SH-SY5Y (cell line): ENCODE data around the gene MORN1.

Source experiments
- GATA2 ChIP-seq: IDR thresholded peaks from 2 replicates; pipeline ENCODE4 v1.6.1; 2011; ENCODE audit warnings: mild to moderate bottlenecking, low read depth, low read length
- GATA3 ChIP-seq: IDR thresholded peaks from 2 replicates; pipeline ENCODE4 v1.6.1; 2011; ENCODE audit warnings: low read depth, mild to moderate bottlenecking, low read length, moderate library complexity

The MORN1 gene

GRCh38 chr1:2344744-2345296, 46.5 kb downstream of the MORN1 start:
- TF ChIP-seq GATA3, result no peak
- TF ChIP-seq GATA2, result no peak

DNA sequence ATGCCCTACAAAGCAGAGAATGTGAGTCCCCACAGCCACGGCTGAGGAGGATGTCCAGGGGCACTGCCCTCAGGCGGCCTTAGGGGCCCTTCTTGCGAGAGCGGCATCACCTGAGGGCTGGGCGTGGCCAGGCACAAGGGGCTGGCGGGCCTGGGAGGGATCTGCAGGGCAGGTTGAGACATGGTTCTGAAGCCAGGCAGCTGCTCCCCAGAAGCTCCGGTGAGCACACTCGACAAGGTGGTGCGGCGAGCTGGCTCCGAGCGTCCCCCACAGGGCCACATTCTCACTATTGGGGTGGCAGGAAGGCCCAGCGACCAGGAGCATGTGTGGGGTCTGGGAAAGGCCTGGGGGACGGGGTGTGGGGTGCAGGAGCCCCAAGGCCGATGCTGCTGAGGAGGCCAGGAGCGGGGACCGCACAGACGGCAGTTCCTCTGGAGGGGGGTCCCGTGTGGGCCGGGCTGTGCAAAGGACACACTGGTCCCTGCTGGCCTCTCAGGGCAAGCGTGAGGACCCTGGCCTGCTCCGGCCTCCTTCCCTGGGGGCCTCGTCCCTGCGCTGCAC, 47.2 kb downstream of the MORN1 start:
- TF ChIP-seq GATA3, result no peak
- no peak for TF ChIP-seq GATA2

GRCh38 chr1:2343023-2343935, 48.1 kb downstream of the MORN1 start:
- no peak for TF ChIP-seq GATA2
- TF ChIP-seq GATA3, result no peak

GRCh38 chr1:2342384-2343022, 48.9 kb downstream of the MORN1 start:
- TF ChIP-seq GATA3, result no peak
- no peak for TF ChIP-seq GATA2

GRCh38 chr1:2341706-2342383, 49.5 kb downstream of the MORN1 start:
- TF ChIP-seq GATA3 (no peak), GATA2 (no peak)

DNA sequence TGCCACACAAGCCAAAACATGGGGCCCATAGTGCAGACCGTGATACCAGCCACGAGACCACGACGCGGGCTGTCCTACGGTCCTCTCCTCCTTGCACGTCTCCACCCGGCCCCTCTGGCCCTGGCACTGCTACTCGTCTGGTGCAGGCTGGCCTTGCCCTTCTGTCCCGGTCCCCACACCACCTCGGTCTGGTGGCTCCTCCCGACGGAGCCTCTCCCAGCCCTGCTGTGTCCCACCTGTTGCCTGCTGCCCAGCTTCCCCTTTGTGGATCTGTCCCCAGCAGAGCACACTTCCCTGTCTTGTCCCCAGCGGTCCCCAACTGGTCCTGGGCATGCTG, 50.5 kb downstream of the MORN1 start:
- TF ChIP-seq GATA2, result no peak
- no peak for TF ChIP-seq GATA3

DNA sequence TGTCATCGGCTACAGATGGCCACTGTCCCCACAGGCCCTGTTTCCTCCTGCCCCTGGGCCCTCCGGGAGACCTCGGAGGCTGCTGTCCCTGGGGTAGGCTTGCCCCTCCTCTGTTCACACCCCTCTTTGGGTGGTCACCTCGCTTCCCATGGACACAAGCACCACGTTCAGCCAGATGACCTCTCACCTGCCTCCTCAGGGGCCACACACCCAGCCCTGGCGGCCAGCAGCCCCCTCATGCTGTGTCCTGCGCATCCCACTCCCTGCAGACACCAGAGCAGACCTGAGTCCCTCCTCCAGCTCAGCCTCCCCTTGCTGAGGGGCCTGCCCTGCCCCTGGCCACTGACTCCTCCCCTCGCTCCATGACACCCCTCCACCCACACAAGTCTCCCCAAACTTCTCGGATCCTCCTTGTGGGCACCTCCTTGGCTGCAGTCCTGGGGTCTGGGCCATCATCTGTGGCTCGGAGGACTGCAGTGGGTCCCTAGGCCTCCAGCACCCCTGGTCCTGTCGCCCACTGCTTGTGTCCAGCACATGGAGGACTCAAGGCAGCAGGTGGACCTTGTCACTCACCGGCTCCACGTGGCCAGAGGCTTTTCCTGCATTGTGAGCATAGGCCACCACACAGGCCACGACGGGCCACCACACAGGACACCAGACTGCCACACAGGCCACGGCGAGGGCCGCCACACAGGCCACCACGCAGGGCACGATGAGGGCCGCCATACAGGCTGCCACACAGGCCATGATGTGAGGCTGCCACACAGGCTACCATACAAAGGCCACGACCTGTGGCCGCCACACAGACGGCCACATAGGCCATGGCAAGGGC, 51.1 kb downstream of the MORN1 start:
- TF ChIP-seq GATA3, result no peak
- TF ChIP-seq GATA2, result no peak

DNA sequence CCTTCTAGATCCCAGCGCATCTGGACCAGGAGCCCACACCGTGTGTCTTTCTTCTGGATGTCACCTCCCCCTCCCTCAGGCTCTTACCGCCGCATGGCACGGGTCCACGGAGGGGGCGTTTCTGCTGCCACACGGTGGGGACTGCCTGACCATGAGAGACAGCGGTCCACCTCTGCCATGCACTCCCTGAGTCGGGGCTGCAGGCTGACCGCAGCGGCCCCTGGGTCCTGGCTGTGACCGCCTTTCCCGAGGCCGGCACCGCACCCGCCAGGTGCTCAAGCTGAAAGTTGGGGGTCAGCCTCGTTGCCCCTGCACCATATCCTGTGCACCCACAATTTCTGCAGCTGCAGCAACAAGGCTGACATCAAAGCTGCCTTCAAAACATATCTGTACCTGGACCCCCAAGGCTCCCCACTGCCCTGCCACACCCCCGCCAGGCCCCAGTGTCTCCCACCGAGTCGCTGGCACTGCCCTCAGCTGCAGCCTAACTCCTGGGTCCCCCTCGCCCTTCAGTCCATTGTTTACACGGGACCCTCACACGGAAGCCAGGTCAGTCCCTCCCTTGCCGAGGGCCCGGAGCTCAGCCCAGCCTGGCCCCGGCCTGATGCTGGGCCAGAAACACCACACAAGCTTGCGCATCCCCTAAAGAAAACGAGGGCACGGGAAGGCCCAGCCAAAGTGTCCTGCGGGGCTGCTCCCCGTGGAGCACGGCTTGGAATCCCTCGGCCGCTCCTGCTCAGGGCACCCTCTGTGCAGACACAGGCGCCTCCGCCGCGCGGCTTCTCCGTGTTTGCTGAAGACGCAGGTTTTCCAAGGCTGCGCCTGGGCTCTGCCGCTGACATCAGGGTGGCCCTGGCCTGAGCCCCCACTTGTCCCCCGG, 51.9 kb downstream of the MORN1 start:
- TF ChIP-seq GATA3 (no peak), GATA2 (no peak)

DNA sequence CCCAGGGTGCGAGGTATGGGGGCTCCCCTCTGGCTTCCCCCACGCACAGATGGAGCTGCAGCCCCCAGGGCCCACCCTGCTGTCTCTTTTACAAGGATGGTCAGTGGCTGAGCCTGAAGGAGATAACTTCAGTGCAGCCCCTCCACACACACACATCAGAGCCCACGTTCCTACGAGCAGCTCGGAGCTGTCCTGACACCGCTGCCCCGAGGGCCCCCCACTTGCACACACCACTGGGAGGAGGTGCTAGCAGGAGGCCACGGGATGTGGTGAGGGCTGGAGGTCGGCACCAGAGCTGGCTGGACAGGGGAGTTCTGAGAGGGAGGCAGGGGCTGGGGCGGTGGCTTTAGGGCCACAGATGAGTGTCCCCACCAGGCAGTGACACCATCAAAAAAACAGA, 53.9 kb downstream of the MORN1 start:
- TF ChIP-seq GATA2, result no peak
- TF ChIP-seq GATA3, result no peak

DNA sequence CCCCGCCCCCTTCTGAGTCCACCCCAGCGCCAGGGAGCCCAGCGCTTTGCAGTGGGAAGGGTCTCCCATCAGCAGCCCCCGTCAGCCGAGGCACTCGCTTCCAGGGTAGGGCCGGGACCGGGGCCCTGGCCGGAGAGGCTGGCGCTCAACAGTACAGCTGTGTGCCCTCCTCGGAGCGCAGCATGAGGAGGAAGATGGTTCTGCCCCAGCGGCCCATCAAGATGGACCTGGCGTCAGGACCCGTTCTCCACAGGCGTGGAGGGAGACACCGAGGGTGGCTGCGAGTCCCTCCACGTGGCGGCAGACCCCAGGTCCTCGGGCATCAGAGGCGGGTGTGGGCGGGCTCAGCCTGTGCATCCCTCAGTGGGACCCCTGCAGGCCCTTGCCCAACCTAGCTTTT, 54.3 kb downstream of the MORN1 start:
- TF ChIP-seq GATA2 (no peak), GATA3 (no peak)

- TF ChIP-seq GATA3 (no peak), GATA2 (no peak)
Measured at GRCh38 chr1:2336499-2336898, 54.9 kb downstream of the MORN1 start.

- TF ChIP-seq GATA2, result no peak
- TF ChIP-seq GATA3, result no peak
Measured at GRCh38 chr1:2335721-2336455, 55.5 kb downstream of the MORN1 start.
